IPS-NIHi7 (cell line): ENCODE measurements around the gene RBM19.
A peak's percentile ranks its signal among the peaks of the same experiment; 100 is the strongest.
"Not testable (repeated sequence)": the region's sequence is repeated elsewhere in the genome, so short reads cannot be mapped to it uniquely, and the experiment has no call there.

Experiments
- DNase-seq: peaks from one replicate; pipeline ENCODE4 v3.0.0; 2012; ENCODE audit warnings: mixed read lengths; ENCODE audit errors: extremely low spot score

Gene RBM19

GRCh38 chr12:113965951-113966797 lies at the start of gene RBM19:
Gene RBM19, minus strand, starts transcription at chr12:113966325. Its CDS starts 98 bp downstream, at chr12:113966227.
- DNase-seq, result peak; percentile 100

GRCh38 chr12:114015851-114016250 lies 49.7 kb upstream of the RBM19 start:
- peak; percentile 22 for DNase-seq

GRCh38 chr12:114013575-114014345 lies 47.6 kb upstream of the RBM19 start:
- peak; percentile 72 for DNase-seq

GRCh38 chr12:114012744-114013431 lies 46.8 kb upstream of the RBM19 start:
- DNase-seq, result no peak

- no peak for DNase-seq
Observed at GRCh38 chr12:114011711-114012110, 45.6 kb upstream of the RBM19 start.

GRCh38 chr12:114006482-114007425 lies 40.6 kb upstream of the RBM19 start:
- DNase-seq, result no peak

- no peak for DNase-seq
Observed at GRCh38 chr12:114004402-114004801, 38.3 kb upstream of the RBM19 start.

GRCh38 chr12:114003286-114003685 lies 37.2 kb upstream of the RBM19 start:
- no peak for DNase-seq

GRCh38 chr12:114001511-114002340 lies 35.6 kb upstream of the RBM19 start:
- no peak for DNase-seq

- no peak for DNase-seq
Observed at GRCh38 chr12:114000861-114001260, 34.7 kb upstream of the RBM19 start.

- DNase-seq, result not testable (repeated sequence)
Observed at GRCh38 chr12:114000261-114000660, 34.1 kb upstream of the RBM19 start.

GRCh38 chr12:113997365-113997764 lies 31.2 kb upstream of the RBM19 start:
- no peak for DNase-seq

GRCh38 chr12:113996026-113996425 lies 29.9 kb upstream of the RBM19 start:
- DNase-seq, result peak; percentile 75

- DNase-seq, result no peak
Observed at GRCh38 chr12:113994051-113994450, 27.9 kb upstream of the RBM19 start.

- DNase-seq, result not testable (repeated sequence)
Observed at GRCh38 chr12:113992751-113993150, 26.6 kb upstream of the RBM19 start.

GRCh38 chr12:113991224-113992044 lies 25.3 kb upstream of the RBM19 start:
- no peak for DNase-seq

- no peak for DNase-seq
Observed at GRCh38 chr12:113990250-113991223, 24.4 kb upstream of the RBM19 start.

GRCh38 chr12:113988976-113989375 lies 22.9 kb upstream of the RBM19 start:
- DNase-seq, result no peak
